AG04449 (cell line): Measurements from ENCODE around the gene FAM120A.

ENCODE experiments used
- CTCF ChIA-PET: fragments of 350-600 bp; formaldehyde crosslinking; extraction: SDS; loops from one replicate; lab custom pipeline; 2021; ENCODE audit warnings: antibody characterized with exemption; lab: Yijun Ruan, JAX
- POLR2A ChIA-PET: fragments of 400-600, 350-600 bp; formaldehyde crosslinking; extraction: SDS; loops from one replicate; lab custom pipeline; 2020; ENCODE audit warnings: antibody characterized with exemption, inconsistent platforms; lab: Yijun Ruan, JAX
- DNase-seq: peaks from one replicate; pipeline ENCODE4 v3.0.0-alpha.2; 2010; ENCODE audit warnings: low read depth, low spot score
- H3K4me3 ChIP-seq: 2 replicates; pipeline ENCODE4 v1.5.1; 2011; ENCODE audit warnings: low read depth, mild to moderate bottlenecking, control low read depth, low read length
- TF ChIP-seq, protein P1 (sequence below): IDR thresholded peaks from one replicate; pipeline ENCODE4 v1.5.1; 2011; ENCODE audit warnings: mild to moderate bottlenecking, moderate library complexity, low read length, control low read depth, inconsistent platforms; ENCODE audit not compliant: insufficient read depth; ENCODE audit errors: missing control alignments

The FAM120A gene

DNA sequence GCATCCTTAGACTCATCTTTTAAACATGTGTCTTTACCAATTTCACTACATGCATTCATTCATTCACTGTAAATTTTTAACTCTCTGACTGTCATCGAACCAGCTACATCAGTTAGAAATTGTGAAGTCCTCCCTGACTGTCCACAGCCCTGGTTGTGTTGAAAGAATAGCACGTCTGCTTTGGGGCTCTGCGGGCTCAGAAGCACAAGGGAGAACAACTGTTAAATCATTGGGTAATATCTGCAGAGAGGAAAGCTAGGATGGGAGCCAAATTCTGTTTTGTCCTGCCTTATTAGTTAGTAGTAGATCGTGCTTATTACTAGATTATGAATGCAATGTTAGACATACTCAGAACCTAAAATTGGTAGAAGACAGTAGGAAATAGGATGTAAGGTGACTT lies 28.2 kb downstream of the FAM120A start:
- ChIA-PET CTCF (no interaction called here), POLR2A (no interaction called here)
- H3K4me3 ChIP-seq = no peak overlapping the region
- TF ChIP-seq, protein P1, sequence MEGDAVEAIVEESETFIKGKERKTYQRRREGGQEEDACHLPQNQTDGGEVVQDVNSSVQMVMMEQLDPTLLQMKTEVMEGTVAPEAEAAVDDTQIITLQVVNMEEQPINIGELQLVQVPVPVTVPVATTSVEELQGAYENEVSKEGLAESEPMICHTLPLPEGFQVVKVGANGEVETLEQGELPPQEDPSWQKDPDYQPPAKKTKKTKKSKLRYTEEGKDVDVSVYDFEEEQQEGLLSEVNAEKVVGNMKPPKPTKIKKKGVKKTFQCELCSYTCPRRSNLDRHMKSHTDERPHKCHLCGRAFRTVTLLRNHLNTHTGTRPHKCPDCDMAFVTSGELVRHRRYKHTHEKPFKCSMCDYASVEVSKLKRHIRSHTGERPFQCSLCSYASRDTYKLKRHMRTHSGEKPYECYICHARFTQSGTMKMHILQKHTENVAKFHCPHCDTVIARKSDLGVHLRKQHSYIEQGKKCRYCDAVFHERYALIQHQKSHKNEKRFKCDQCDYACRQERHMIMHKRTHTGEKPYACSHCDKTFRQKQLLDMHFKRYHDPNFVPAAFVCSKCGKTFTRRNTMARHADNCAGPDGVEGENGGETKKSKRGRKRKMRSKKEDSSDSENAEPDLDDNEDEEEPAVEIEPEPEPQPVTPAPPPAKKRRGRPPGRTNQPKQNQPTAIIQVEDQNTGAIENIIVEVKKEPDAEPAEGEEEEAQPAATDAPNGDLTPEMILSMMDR = no peak
- DNase-seq = no peak

DNA sequence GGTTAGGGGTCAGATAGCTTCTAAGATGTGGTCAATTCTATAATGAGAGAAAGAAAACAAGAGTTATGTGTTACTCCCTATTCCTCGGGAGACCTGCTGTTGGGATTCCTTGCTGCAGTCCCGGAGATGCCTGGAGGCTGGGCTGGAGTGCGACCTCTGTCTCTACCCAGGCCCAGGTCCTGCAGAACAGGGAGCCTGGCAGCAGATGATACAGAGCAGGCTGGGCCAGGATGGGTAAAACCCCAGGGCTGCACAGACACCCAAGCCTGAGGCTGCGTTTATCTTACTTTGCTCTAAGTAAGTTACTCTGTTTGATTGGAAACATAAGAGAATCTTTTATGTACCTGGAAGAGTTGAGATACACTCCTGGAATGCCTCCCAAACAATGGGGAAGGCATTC lies 28.8 kb downstream of the FAM120A start:
- H3K4me3 ChIP-seq = no peak overlapping the region
- ChIA-PET POLR2A (no interaction called here), CTCF (no interaction called here)
- TF ChIP-seq, protein P1 = no peak
- no peak for DNase-seq

DNA sequence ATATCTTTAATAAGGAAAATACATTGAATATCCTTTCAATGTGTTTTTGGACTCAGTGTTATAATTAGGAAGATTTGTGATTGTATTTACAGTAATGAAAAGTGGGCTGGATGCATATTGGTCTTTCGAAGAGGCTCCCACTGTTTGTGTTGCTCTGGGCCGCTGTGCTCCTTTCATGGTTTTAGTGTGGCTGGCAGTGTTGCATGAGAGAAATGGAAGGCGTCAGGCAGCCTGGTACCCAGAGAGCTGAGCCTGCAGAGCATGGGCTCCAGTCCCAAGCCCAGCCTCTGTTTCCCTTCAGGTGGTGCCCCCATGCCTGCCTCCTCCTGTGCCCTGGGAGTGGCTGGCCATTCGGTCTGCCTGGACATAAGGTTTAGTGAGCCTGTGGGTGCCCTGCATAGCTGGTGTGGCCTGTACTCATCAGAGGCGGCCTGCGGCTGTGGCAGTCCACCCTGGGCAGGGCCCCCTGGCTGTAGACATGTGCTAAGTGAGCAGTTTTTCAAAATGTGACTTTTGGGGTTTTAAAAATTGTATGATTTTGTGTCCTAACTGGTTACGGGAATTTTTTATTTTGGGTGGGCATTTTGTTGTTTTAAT lies 29.3 kb downstream of the FAM120A start:
- POLR2A ChIA-PET = no interaction called here
- CTCF ChIA-PET = no interaction called here
- TF ChIP-seq, protein P1 = no peak
- DNase-seq = no peak
- no peak overlapping the region for H3K4me3 ChIP-seq

DNA sequence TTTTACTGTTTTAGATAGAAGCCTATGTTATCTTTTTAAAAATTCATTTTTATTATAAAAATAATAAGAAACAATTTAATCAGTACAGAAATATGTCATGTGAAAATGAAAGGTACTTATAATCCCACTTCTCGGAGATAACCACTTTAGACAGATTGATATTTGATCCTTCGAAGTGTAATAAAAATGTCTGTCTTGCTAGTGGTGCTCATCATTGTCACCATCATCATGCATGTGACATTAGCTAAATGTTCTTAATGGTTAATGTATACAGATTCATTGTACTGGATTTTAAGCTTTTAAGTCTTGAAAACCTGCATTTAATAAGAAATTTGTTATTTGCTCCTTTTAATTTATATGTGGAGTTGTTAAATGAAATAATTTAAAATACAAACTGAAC lies 32.0 kb downstream of the FAM120A start:
- no peak for DNase-seq
- CTCF ChIA-PET = interaction anchor here (0.8 to 1.5 kb wide), 3 partner anchors 19 to 83 kb away, joined by 3 read pairs; no protein-coding TSS in a partner anchor
- TF ChIP-seq, protein P1 = no peak
- POLR2A ChIA-PET = no interaction called here
- H3K4me3 ChIP-seq = no peak overlapping the region

DNA sequence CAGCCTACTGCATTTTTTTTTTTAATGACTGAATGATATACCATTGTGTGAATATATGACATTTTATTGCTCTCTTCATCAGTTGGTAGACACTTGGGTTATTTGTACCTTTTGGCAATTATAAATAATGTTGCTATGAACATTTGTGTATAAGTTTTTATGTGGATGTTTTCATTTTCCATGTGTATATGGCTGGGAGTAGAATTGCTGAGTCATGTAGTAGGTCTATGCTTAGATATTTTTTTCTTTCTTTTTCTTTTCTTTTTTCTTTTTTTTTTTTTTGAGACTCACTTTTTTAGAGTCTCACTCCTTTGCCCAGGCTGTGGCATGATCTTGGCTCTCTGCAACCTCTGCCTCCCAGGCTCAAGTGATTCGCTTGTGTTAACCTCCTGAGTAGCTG lies 34.8 kb downstream of the FAM120A start:
- ChIA-PET POLR2A (no interaction called here), CTCF (no interaction called here)
- H3K4me3 ChIP-seq = no peak overlapping the region
- TF ChIP-seq, protein P1 = no peak
- DNase-seq = no peak

DNA sequence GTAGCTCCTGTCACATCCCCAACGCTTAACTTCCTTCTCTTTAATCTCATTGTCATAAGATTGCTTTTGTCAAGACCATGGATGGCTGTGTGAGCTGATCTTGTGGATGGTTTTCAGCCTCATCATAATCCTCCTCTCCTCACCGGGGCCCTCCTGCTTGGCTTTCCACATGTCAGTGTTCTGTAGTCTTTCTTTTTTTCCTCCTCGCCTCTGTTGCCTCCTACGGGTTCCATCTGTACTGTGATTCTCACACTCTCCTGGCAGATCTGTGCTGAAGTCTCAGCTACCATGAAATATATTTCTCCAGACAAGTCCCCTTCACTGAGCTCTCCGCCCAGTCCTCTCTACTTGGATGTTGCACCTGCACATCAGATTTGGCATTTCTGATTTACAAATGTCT lies 36.8 kb downstream of the FAM120A start:
- POLR2A ChIA-PET = no interaction called here
- TF ChIP-seq, protein P1 = no peak
- H3K4me3 ChIP-seq = no peak overlapping the region
- CTCF ChIA-PET = no interaction called here
- DNase-seq = no peak
